ENCODE data around the gene PEPD. TPM values are rescaled to one million over a fixed set of nuclear protein-coding genes. Genes with fewer than 3 reads are reported as not detected.

PEPD gene
- total RNA-seq, 1 donor from 2014 or later, result 24.0 TPM

DNA sequence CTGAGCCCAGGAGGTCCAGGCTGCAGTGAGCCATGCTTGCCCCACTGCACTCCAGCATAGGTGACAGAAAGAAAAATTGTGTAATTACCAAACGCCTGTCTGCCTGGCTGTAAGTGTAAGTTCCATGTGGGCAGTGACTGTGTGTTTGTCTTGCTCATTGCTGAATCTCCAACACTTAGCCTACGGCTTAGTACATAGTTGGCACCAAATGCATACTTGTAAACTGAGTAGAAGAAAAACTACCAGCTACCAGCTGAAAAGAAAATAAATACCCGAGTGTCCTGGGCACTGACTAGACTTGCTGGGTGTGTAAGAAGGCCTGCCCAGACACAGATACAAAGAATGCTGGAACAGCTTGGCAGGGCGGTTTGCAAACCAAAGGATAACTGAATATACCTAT lies 150.8 kb downstream of the PEPD start:
- H3K27me3 ChIP-seq (ENCODE audit: control insufficient read depth in 3 of 3, insufficient read depth in 3 of 3, low read length in 3 of 3), result no peaks in the 10 kb centered on the region

DNA sequence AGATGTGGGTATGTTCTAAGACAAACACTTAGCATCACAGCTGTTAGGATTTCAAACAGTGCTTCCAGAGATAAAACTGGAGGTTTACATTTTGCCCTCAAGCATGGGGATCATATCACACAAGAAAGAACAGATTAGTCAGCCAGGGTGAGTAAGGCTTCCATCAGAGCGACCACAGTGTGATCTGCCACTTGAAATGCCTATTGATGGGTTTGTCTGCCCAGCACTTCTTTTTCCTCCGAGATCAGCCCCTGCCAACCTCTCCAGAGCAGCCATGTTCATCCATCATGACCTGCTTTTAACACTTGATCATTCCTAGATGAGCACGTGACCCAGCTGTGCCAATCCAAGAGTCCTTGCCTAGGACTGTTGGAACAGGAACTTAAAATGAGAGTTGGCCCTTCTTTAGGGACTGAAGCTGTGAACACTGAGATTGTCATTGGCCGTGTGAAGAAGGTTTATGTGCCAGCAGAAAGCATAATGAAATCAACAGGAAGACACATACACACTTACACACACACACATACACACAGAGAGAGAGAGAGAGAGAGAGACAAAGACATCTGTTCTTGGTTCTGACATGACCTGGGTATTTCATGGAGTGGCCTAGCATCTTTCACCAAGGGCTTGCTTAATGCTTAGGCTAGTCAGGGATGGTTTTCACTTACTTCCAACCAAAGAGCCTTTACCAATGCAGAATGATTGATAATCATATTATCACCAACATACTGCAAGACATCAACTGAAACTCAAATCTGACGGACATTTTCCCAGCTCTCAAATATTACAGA lies 153.3 kb downstream of the PEPD start:
- H3K9me3 ChIP-seq (ENCODE audit: control insufficient read depth in 3 of 3, low read length in 3 of 3), result no peaks in the 10 kb centered on the region
- H3K9ac ChIP-seq (ENCODE audit: low read depth in 1 of 3, low read length in 3 of 3), result no peak overlapping the region
- H3K27ac ChIP-seq (ENCODE audit: low read depth, low read length), result no peak overlapping the region
- peaks cover 0 to 3% (median 0%) of the 10 kb centered on the region in 3 donors for H3K4me1 ChIP-seq (ENCODE audit: control insufficient read depth in 3 of 3, insufficient read depth in 3 of 3, low read length in 3 of 3)
- H3K27me3 ChIP-seq (ENCODE audit: control insufficient read depth in 3 of 3, insufficient read depth in 3 of 3, low read length in 3 of 3), result no peaks in the 10 kb centered on the region
- H3K4me3 ChIP-seq (ENCODE audit: low read length in 3 of 3), result no peak overlapping the region
- no peaks in the 10 kb centered on the region for H3K36me3 ChIP-seq (ENCODE audit: control insufficient read depth in 3 of 3, insufficient read depth in 3 of 3, low read length in 3 of 3)

More for the DNA sequence above, 150.8 kb downstream of the PEPD start:
- Histone ChIP-seq H3K9me3 (ENCODE audit: control insufficient read depth in 3 of 3, low read length in 3 of 3) (no peaks in the 10 kb centered on the region), H3K36me3 (ENCODE audit: control insufficient read depth in 3 of 3, insufficient read depth in 3 of 3, low read length in 3 of 3) (no peaks in the 10 kb centered on the region), H3K4me1 (ENCODE audit: control insufficient read depth in 3 of 3, insufficient read depth in 3 of 3, low read length in 3 of 3) (peaks cover 14 to 17% (median 16%) of the 10 kb centered on the region in 3 donors), H3K27ac (ENCODE audit: low read depth, low read length) (no peak overlapping the region), H3K9ac (ENCODE audit: low read depth in 1 of 3, low read length in 3 of 3) (no peak overlapping the region), H3K4me3 (ENCODE audit: low read length in 3 of 3) (no peak overlapping the region)

DNA sequence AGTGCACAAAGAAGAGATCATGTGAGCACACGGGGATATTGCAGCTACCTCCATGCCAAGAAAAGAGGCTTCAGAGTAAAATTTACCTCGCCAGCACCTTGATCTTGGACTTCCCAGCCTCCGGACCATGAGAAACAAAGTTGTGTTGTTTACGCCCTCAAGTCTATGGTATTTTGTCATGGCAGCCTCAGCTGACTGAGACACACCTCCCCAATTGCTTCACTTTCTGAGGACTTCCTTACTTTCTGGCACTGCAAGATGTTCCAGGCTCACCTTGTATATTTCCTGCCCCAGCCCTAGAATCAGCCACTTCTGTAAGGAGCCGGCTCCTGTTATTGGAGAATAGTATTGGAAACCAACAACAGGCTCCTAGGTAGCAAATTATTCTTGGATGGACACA lies 154.7 kb downstream of the PEPD start:
- H3K4me1 ChIP-seq (ENCODE audit: control insufficient read depth in 3 of 3, insufficient read depth in 3 of 3, low read length in 3 of 3), result no peaks in the 10 kb centered on the region
- H3K27me3 ChIP-seq (ENCODE audit: control insufficient read depth in 3 of 3, insufficient read depth in 3 of 3, low read length in 3 of 3), result no peaks in the 10 kb centered on the region
- no peak overlapping the region for H3K27ac ChIP-seq (ENCODE audit: low read depth, low read length)
- H3K36me3 ChIP-seq (ENCODE audit: control insufficient read depth in 3 of 3, insufficient read depth in 3 of 3, low read length in 3 of 3), result no peaks in the 10 kb centered on the region
- no peak overlapping the region for H3K9ac ChIP-seq (ENCODE audit: low read depth in 1 of 3, low read length in 3 of 3)
- no peaks in the 10 kb centered on the region for H3K9me3 ChIP-seq (ENCODE audit: control insufficient read depth in 3 of 3, low read length in 3 of 3)
- no peak overlapping the region for H3K4me3 ChIP-seq (ENCODE audit: low read length in 3 of 3)

DNA sequence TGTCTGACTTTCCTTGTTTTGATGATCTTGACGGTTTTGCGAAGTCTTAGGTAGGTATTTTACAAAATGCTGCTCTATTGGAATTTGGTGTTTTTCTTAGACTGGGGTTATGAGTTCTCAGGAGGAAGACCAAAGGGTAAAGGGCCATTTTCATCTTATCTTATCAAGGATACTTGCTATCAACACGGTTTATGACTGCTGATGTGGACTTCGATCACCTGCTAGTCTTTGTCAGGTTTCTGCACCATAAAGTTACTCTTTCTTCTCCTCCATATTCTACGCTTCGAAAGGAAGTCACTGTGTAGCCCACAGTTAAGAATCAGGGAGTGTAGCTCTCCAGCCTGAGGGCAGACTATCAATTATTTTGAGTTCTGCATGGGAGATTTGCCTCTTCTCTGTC lies 155.5 kb downstream of the PEPD start:
- Histone ChIP-seq H3K36me3 (ENCODE audit: control insufficient read depth in 3 of 3, insufficient read depth in 3 of 3, low read length in 3 of 3) (no peaks in the 10 kb centered on the region), H3K4me3 (ENCODE audit: low read length in 3 of 3) (no peak overlapping the region), H3K9me3 (ENCODE audit: control insufficient read depth in 3 of 3, low read length in 3 of 3) (no peaks in the 10 kb centered on the region), H3K4me1 (ENCODE audit: control insufficient read depth in 3 of 3, insufficient read depth in 3 of 3, low read length in 3 of 3) (no peaks in the 10 kb centered on the region), H3K27me3 (ENCODE audit: control insufficient read depth in 3 of 3, insufficient read depth in 3 of 3, low read length in 3 of 3) (no peaks in the 10 kb centered on the region), H3K27ac (ENCODE audit: low read depth, low read length) (no peak overlapping the region), H3K9ac (ENCODE audit: low read depth in 1 of 3, low read length in 3 of 3) (no peak overlapping the region)

DNA sequence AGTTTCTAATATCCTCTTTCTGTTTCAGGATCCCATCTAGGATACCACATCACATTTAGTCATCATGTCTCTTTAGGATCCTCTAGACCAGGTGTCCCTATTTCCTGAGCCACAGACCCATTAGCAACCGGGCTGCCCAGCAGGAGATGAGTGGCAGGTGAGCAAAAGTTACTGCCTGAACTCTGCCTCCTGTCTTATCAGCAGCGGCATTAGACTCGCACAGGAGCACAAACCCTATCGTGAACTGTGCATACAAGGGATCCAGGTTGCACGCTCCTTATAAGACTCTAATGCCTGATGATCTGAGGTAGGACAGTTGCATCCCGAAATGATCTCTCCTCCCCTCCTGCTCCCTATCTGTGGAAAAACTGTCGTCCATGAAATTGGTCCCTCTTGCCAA lies 155.9 kb downstream of the PEPD start:
- H3K9ac ChIP-seq (ENCODE audit: low read depth in 1 of 3, low read length in 3 of 3), result no peak overlapping the region
- no peaks in the 10 kb centered on the region for H3K9me3 ChIP-seq (ENCODE audit: control insufficient read depth in 3 of 3, low read length in 3 of 3)
- no peaks in the 10 kb centered on the region for H3K4me1 ChIP-seq (ENCODE audit: control insufficient read depth in 3 of 3, insufficient read depth in 3 of 3, low read length in 3 of 3)
- H3K27me3 ChIP-seq (ENCODE audit: control insufficient read depth in 3 of 3, insufficient read depth in 3 of 3, low read length in 3 of 3), result no peaks in the 10 kb centered on the region
- H3K27ac ChIP-seq (ENCODE audit: low read depth, low read length), result no peak overlapping the region
- H3K4me3 ChIP-seq (ENCODE audit: low read length in 3 of 3), result no peak overlapping the region
- H3K36me3 ChIP-seq (ENCODE audit: control insufficient read depth in 3 of 3, insufficient read depth in 3 of 3, low read length in 3 of 3), result no peaks in the 10 kb centered on the region

DNA sequence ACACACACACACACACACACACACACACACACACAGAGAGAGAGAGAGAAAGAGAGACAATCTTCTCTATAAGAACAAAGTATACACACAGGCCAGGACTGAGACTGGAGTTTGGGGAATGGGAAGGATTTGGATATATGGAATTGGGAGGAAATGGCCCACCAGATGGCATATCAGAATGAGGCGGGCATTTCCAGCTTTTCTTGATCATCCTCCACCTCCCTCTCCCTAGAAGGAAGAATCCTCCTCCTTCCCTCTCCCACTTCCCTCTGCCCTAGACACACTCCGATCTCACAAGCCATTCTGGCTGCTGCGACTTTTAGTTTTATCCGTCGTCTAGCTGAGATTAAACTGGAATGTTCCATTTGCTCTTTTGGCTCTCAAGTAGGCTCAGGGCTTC lies 158.1 kb downstream of the PEPD start:
- Histone ChIP-seq H3K36me3 (ENCODE audit: control insufficient read depth in 3 of 3, insufficient read depth in 3 of 3, low read length in 3 of 3) (no peaks in the 10 kb centered on the region), H3K9me3 (ENCODE audit: control insufficient read depth in 3 of 3, low read length in 3 of 3) (no peaks in the 10 kb centered on the region), H3K4me1 (ENCODE audit: control insufficient read depth in 3 of 3, insufficient read depth in 3 of 3, low read length in 3 of 3) (no peaks in the 10 kb centered on the region), H3K4me3 (ENCODE audit: low read length in 3 of 3) (no peak overlapping the region), H3K9ac (ENCODE audit: low read depth in 1 of 3, low read length in 3 of 3) (no peak overlapping the region), H3K27me3 (ENCODE audit: control insufficient read depth in 3 of 3, insufficient read depth in 3 of 3, low read length in 3 of 3) (no peaks in the 10 kb centered on the region), H3K27ac (ENCODE audit: low read depth, low read length) (no peak overlapping the region)

DNA sequence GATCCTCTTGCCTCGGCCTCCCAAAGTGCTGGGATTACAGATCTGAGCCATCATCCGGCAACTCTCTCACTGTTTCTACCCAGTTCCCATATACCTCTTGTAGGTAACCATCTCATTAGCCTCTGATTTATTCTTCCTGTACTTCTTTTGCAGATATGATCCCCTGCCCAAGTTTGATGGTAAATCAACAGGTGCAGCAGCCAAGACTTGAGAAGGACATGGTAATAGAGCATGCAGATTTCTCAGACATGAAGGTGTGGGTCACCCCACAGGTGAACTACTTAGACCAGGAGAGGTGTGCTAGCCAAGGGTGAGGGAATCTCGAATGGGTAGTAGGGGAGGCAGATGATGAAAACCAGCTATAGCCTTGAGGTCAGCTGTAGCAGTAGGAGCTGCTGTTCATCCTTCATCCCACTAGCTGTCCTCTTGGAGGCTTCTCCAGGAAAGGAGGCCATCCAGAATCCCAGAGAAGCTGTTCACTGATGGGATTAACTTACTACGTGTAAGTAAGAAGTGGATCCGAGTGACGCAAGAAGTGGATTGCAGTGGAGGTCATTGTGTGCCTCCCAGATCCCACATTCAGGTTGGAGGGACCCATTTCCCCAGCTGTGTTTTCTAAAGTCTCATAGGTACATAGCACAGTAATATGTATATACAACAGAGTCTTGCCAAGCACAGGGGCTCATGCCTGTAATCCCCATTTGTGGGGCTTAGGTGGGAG lies 158.9 kb downstream of the PEPD start:
- Histone ChIP-seq H3K9ac (ENCODE audit: low read depth in 1 of 3, low read length in 3 of 3) (no peak overlapping the region), H3K27me3 (ENCODE audit: control insufficient read depth in 3 of 3, insufficient read depth in 3 of 3, low read length in 3 of 3) (no peaks in the 10 kb centered on the region), H3K4me3 (ENCODE audit: low read length in 3 of 3) (no peak overlapping the region), H3K4me1 (ENCODE audit: control insufficient read depth in 3 of 3, insufficient read depth in 3 of 3, low read length in 3 of 3) (no peaks in the 10 kb centered on the region), H3K27ac (ENCODE audit: low read depth, low read length) (no peak overlapping the region), H3K9me3 (ENCODE audit: control insufficient read depth in 3 of 3, low read length in 3 of 3) (no peaks in the 10 kb centered on the region), H3K36me3 (ENCODE audit: control insufficient read depth in 3 of 3, insufficient read depth in 3 of 3, low read length in 3 of 3) (no peaks in the 10 kb centered on the region)

DNA sequence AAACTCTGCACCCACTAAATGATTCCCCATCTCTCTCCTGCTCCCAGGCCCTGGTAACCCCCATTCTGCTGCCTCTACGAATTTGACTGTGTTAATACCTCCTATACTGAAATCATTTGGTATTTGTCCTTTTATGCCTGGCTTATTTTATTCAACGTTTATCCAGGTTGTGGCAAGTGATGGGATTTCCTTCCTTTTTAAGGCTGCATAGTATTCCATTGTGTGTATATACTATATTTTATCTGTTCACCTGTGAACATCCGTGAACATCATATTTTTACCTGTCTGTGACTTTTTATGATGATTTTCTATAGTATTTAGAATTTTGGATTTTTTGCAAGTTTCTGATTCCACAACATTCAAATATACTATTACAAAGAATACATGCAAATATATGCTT lies 162.0 kb downstream of the PEPD start:
- no peak overlapping the region for H3K27ac ChIP-seq (ENCODE audit: low read depth, low read length)
- no peaks in the 10 kb centered on the region for H3K27me3 ChIP-seq (ENCODE audit: control insufficient read depth in 3 of 3, insufficient read depth in 3 of 3, low read length in 3 of 3)
- H3K4me3 ChIP-seq (ENCODE audit: low read length in 3 of 3), result no peak overlapping the region
- H3K36me3 ChIP-seq (ENCODE audit: control insufficient read depth in 3 of 3, insufficient read depth in 3 of 3, low read length in 3 of 3), result no peaks in the 10 kb centered on the region
- no peak overlapping the region for H3K9ac ChIP-seq (ENCODE audit: low read depth in 1 of 3, low read length in 3 of 3)
- no peaks in the 10 kb centered on the region for H3K4me1 ChIP-seq (ENCODE audit: control insufficient read depth in 3 of 3, insufficient read depth in 3 of 3, low read length in 3 of 3)
- no peaks in the 10 kb centered on the region for H3K9me3 ChIP-seq (ENCODE audit: control insufficient read depth in 3 of 3, low read length in 3 of 3)

DNA sequence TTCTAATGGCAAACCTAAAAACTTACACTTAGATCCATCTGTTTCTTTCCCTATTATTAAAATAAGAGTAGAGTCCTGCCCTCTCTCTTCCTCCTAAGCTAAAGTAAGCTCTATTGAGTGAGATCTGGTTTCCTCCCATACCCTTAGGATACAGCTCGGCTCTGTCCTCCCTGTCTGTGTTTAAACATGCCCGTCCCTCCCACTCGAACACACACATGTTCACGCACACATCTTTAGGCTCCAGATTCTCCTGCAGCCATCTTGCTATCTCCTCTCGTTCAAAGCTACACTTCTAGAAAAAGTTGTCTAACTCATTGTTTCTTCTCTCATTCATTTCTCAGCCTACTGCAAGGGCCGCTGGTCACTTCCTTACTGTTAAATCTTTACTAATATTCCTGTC lies 163.2 kb downstream of the PEPD start:
- H3K9me3 ChIP-seq (ENCODE audit: control insufficient read depth in 3 of 3, low read length in 3 of 3), result no peaks in the 10 kb centered on the region
- no peaks in the 10 kb centered on the region for H3K27me3 ChIP-seq (ENCODE audit: control insufficient read depth in 3 of 3, insufficient read depth in 3 of 3, low read length in 3 of 3)
- no peaks in the 10 kb centered on the region for H3K4me1 ChIP-seq (ENCODE audit: control insufficient read depth in 3 of 3, insufficient read depth in 3 of 3, low read length in 3 of 3)
- no peaks in the 10 kb centered on the region for H3K36me3 ChIP-seq (ENCODE audit: control insufficient read depth in 3 of 3, insufficient read depth in 3 of 3, low read length in 3 of 3)
- no peak overlapping the region for H3K9ac ChIP-seq (ENCODE audit: low read depth in 1 of 3, low read length in 3 of 3)
- no peak overlapping the region for H3K27ac ChIP-seq (ENCODE audit: low read depth, low read length)
- no peak overlapping the region for H3K4me3 ChIP-seq (ENCODE audit: low read length in 3 of 3)

DNA sequence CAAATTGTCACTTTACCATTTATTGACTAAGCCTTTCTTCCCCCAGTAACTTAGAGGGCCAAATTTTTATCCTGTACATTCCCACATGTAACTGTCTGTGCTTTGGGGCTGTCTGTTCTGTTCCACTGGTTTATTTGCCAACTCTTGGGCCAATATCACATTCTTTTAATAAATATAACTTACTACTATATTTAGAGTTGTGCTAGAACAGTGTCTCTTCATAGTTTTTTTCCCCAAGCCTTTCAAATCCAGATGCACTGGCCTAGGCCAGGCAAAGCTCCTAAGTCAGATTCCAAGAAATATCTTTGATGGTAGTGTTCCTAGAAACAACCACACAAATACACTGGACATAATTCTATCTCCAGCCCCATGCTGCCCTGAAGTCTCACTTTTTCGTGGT lies 164.0 kb downstream of the PEPD start:
- Histone ChIP-seq H3K4me1 (ENCODE audit: control insufficient read depth in 3 of 3, insufficient read depth in 3 of 3, low read length in 3 of 3) (no peaks in the 10 kb centered on the region), H3K36me3 (ENCODE audit: control insufficient read depth in 3 of 3, insufficient read depth in 3 of 3, low read length in 3 of 3) (no peaks in the 10 kb centered on the region), H3K9ac (ENCODE audit: low read depth in 1 of 3, low read length in 3 of 3) (no peak overlapping the region), H3K4me3 (ENCODE audit: low read length in 3 of 3) (no peak overlapping the region), H3K27me3 (ENCODE audit: control insufficient read depth in 3 of 3, insufficient read depth in 3 of 3, low read length in 3 of 3) (no peaks in the 10 kb centered on the region), H3K9me3 (ENCODE audit: control insufficient read depth in 3 of 3, low read length in 3 of 3) (no peaks in the 10 kb centered on the region), H3K27ac (ENCODE audit: low read depth, low read length) (no peak overlapping the region)
